ENCODE data around the gene FILIP1L. TPM values are rescaled to one million over a fixed set of nuclear protein-coding genes. Genes with fewer than 3 reads are reported as not detected.

Gene FILIP1L
- total RNA-seq, 1 donor from 2014 or later: 19.1 TPM

GRCh38 chr3:99856437-99857220 lies 257.7 kb downstream of the FILIP1L start:
- Mint-ChIP-seq H3K9me3 (ENCODE audit: unreplicated experiment) (no peaks in the 10 kb centered on the region), H3K4me3 (ENCODE audit: unreplicated experiment) (no peak overlapping the region), H3K27me3 (ENCODE audit: unreplicated experiment) (no peaks in the 10 kb centered on the region), H3K4me1 (ENCODE audit: unreplicated experiment) (no peaks in the 10 kb centered on the region), H3K36me3 (ENCODE audit: low read depth, unreplicated experiment) (no peaks in the 10 kb centered on the region), H3K27ac (ENCODE audit: unreplicated experiment) (no peak overlapping the region)
- no peak for DNase-seq (ENCODE audit: low spot score)
- TF ChIP-seq CTCF (IDR thresholded peaks at IDR 0.05; ENCODE audit: unreplicated experiment): no peak

GRCh38 chr3:99855900-99856299 lies 258.4 kb downstream of the FILIP1L start:
- DNase-seq (ENCODE audit: low spot score): no peak
- H3K36me3 Mint-ChIP-seq (ENCODE audit: low read depth, unreplicated experiment): no peaks in the 10 kb centered on the region
- TF ChIP-seq CTCF (IDR thresholded peaks at IDR 0.05; ENCODE audit: unreplicated experiment): no peak
- H3K27me3 Mint-ChIP-seq (ENCODE audit: unreplicated experiment): no peaks in the 10 kb centered on the region
- H3K4me1 Mint-ChIP-seq (ENCODE audit: unreplicated experiment): no peaks in the 10 kb centered on the region
- no peak overlapping the region for H3K27ac Mint-ChIP-seq (ENCODE audit: unreplicated experiment)
- no peak overlapping the region for H3K4me3 Mint-ChIP-seq (ENCODE audit: unreplicated experiment)
- no peaks in the 10 kb centered on the region for H3K9me3 Mint-ChIP-seq (ENCODE audit: unreplicated experiment)

GRCh38 chr3:99854756-99855298 lies 259.5 kb downstream of the FILIP1L start:
- Mint-ChIP-seq H3K9me3 (ENCODE audit: unreplicated experiment) (no peaks in the 10 kb centered on the region), H3K4me1 (ENCODE audit: unreplicated experiment) (no peaks in the 10 kb centered on the region), H3K4me3 (ENCODE audit: unreplicated experiment) (no peak overlapping the region), H3K27me3 (ENCODE audit: unreplicated experiment) (no peaks in the 10 kb centered on the region), H3K36me3 (ENCODE audit: low read depth, unreplicated experiment) (no peaks in the 10 kb centered on the region), H3K27ac (ENCODE audit: unreplicated experiment) (no peak overlapping the region)
- DNase-seq (ENCODE audit: low spot score): no peak
- TF ChIP-seq CTCF (IDR thresholded peaks at IDR 0.05; ENCODE audit: unreplicated experiment): no peak

DNA sequence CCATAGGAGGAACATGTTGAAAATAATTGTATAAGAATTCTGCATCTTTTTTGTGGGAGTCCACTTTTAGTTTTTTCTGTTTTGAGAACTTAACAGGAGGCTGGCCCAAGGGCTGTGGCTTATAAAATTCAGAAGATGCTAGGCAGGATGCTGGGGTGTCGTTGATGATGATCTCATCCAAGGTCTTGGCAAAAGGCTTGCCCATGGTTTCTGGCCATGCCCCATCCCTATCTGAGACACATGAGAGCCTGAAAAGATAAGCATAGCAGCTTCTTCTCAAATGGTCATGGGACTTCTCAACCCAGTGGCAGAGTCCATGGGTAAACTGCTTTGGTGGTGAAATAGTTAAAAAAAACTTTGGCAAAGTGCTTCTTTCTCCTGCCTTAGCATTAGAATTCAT lies 261.4 kb downstream of the FILIP1L start:
- no peaks in the 10 kb centered on the region for H3K9me3 Mint-ChIP-seq (ENCODE audit: unreplicated experiment)
- H3K4me1 Mint-ChIP-seq (ENCODE audit: unreplicated experiment): no peaks in the 10 kb centered on the region
- TF ChIP-seq CTCF (IDR thresholded peaks at IDR 0.05; ENCODE audit: unreplicated experiment): no peak
- peaks cover 5% of the 10 kb centered on the region for H3K36me3 Mint-ChIP-seq (ENCODE audit: low read depth, unreplicated experiment)
- DNase-seq (ENCODE audit: low spot score): no peak
- no peak overlapping the region for H3K27ac Mint-ChIP-seq (ENCODE audit: unreplicated experiment)
- no peak overlapping the region for H3K4me3 Mint-ChIP-seq (ENCODE audit: unreplicated experiment)
- no peaks in the 10 kb centered on the region for H3K27me3 Mint-ChIP-seq (ENCODE audit: unreplicated experiment)

- Mint-ChIP-seq H3K36me3 (ENCODE audit: low read depth, unreplicated experiment) (peaks cover 6% of the 10 kb centered on the region), H3K4me3 (ENCODE audit: unreplicated experiment) (no peak overlapping the region), H3K9me3 (ENCODE audit: unreplicated experiment) (no peaks in the 10 kb centered on the region), H3K27me3 (ENCODE audit: unreplicated experiment) (no peaks in the 10 kb centered on the region), H3K27ac (ENCODE audit: unreplicated experiment) (no peak overlapping the region), H3K4me1 (ENCODE audit: unreplicated experiment) (no peaks in the 10 kb centered on the region)
- DNase-seq (ENCODE audit: low spot score): no peak
- no peak for TF ChIP-seq CTCF (IDR thresholded peaks at IDR 0.05; ENCODE audit: unreplicated experiment)
Measured at GRCh38 chr3:99851955-99852354, 262.3 kb downstream of the FILIP1L start.

Measured in endothelial cell (in vitro differentiated cells).